ENCODE data around the gene TDRD5. TPM values are rescaled to one million over a fixed set of nuclear protein-coding genes. Genes with fewer than 3 reads are reported as not detected.

The TDRD5 gene
- total and polyA plus RNA-seq, 10 donors: 0.02 to 0.14 (median 0.05) TPM; not detected in 6

DNA sequence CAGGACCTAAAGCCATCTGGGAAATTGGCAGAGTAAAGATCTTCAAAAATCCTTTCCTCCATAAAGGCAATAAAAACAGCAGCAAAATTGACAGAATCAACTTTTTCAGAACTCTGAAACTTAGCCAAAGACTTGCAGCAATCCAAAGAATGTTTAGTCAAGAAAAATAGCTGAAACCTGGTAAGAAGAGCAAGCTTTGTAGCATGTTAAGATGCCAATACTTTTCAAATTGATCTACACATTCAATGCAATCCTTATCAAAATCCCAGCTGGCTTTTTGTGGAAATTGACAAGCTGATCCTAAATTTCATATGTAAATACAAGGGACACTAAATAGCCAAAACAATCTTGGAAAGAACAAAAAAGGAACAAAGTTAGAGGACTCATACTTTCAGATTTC is 127.6 kb downstream of the TDRD5 start:
- Histone ChIP-seq H3K4me3 (no peak overlapping the region), H3K9me3 (peaks cover 0 to 73% (median 65%) of the 10 kb centered on the region in 8 donors), H3K27me3 (replicated peaks in 1 of 7) (no peaks in the 10 kb centered on the region), H3K36me3 (no peaks in the 10 kb centered on the region), H3K27ac (no peak overlapping the region), H3K4me1 (no peaks in the 10 kb centered on the region)
- intact Hi-C loops (cut with DNase I; ENCODE audit: low total_unique reads): no loop called here
- no peak for DNase-seq
- TF ChIP-seq POLR2A (IDR thresholded peaks at IDR 0.05) (no peak), POLR2AphosphoS5 (IDR thresholded peaks at IDR 0.05) (no peak)
- TF ChIP-seq, protein P1, sequence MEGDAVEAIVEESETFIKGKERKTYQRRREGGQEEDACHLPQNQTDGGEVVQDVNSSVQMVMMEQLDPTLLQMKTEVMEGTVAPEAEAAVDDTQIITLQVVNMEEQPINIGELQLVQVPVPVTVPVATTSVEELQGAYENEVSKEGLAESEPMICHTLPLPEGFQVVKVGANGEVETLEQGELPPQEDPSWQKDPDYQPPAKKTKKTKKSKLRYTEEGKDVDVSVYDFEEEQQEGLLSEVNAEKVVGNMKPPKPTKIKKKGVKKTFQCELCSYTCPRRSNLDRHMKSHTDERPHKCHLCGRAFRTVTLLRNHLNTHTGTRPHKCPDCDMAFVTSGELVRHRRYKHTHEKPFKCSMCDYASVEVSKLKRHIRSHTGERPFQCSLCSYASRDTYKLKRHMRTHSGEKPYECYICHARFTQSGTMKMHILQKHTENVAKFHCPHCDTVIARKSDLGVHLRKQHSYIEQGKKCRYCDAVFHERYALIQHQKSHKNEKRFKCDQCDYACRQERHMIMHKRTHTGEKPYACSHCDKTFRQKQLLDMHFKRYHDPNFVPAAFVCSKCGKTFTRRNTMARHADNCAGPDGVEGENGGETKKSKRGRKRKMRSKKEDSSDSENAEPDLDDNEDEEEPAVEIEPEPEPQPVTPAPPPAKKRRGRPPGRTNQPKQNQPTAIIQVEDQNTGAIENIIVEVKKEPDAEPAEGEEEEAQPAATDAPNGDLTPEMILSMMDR (IDR thresholded peaks at IDR 0.05 in 8 of 11, conservative IDR thresholded peaks at IDR 0.05 in 3 of 11): no peak

DNA sequence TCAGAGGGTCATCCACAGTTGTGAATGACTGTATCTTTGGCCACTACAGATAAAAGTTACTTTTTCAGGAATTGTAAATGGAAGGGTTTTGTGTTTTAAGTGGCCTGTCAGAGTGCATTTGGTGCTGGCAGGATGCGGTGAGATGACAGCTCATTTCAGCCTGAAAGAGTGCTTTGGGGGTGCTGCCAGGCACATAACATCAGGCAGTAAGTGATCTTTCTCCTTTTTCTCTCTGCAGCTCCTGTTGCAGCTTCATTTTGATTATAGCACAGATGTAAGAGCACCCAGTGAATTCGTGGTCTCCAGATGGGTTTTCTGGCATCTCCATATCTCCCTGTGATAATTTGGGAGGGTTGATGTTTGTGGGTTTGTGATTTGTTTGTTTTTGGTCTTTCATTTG is 136.6 kb downstream of the TDRD5 start:
- 59 to 76% (median 61%) methylated on average over 2 of the region's 2 CpGs for WGBS, 5 donors
- H3K9me3 ChIP-seq: no peaks in the 10 kb centered on the region
- H3K36me3 ChIP-seq: no peaks in the 10 kb centered on the region
- H3K27me3 ChIP-seq (replicated peaks in 1 of 7): peaks cover 0 to 26% (median 0%) of the 10 kb centered on the region in 7 donors
- H3K4me3 ChIP-seq: no peak overlapping the region
- intact Hi-C loops (cut with DNase I; ENCODE audit: low total_unique reads): no loop called here
- H3K27ac ChIP-seq: no peak overlapping the region
- no peak for DNase-seq
- H3K4me1 ChIP-seq: no peaks in the 10 kb centered on the region
- TF ChIP-seq, protein P1 (IDR thresholded peaks at IDR 0.05 in 8 of 11, conservative IDR thresholded peaks at IDR 0.05 in 3 of 11): no peak
- no peak for TF ChIP-seq POLR2AphosphoS5 (IDR thresholded peaks at IDR 0.05)
- no peak for TF ChIP-seq POLR2A (IDR thresholded peaks at IDR 0.05)

GRCh38 chr1:179729881-179730280 is 138.2 kb downstream of the TDRD5 start:
- 83 to 94% (median 84%) methylated on average over 4 of the region's 4 CpGs for WGBS, 5 donors
- intact Hi-C loops (cut with DNase I; ENCODE audit: low total_unique reads): no loop called here

GRCh38 chr1:179731643-179732042 is 140.0 kb downstream of the TDRD5 start:
- TF ChIP-seq, protein P1 (IDR thresholded peaks at IDR 0.05 in 8 of 11, conservative IDR thresholded peaks at IDR 0.05 in 3 of 11): no peak
- TF ChIP-seq POLR2AphosphoS5 (IDR thresholded peaks at IDR 0.05) (no peak), POLR2A (IDR thresholded peaks at IDR 0.05) (no peak)
- Histone ChIP-seq H3K36me3 (no peaks in the 10 kb centered on the region), H3K4me1 (no peaks in the 10 kb centered on the region), H3K27ac (no peak overlapping the region), H3K27me3 (replicated peaks in 1 of 7) (peaks cover 0 to 33% (median 0%) of the 10 kb centered on the region in 7 donors), H3K4me3 (no peak overlapping the region), H3K9me3 (no peaks in the 10 kb centered on the region)
- 83 to 92% (median 85%) methylated on average over 4 of the region's 4 CpGs for WGBS, 5 donors
- intact Hi-C loops (cut with DNase I; ENCODE audit: low total_unique reads): no loop called here
- DNase-seq: no peak

More at GRCh38 chr1:179729881-179730280, 138.2 kb downstream of the TDRD5 start:
- DNase-seq: no peak
- Histone ChIP-seq H3K27ac (no peak overlapping the region), H3K27me3 (replicated peaks in 1 of 7) (peaks cover 0 to 26% (median 0%) of the 10 kb centered on the region in 7 donors), H3K4me1 (no peaks in the 10 kb centered on the region), H3K9me3 (no peaks in the 10 kb centered on the region), H3K4me3 (no peak overlapping the region), H3K36me3 (no peaks in the 10 kb centered on the region)
- no peak for TF ChIP-seq POLR2AphosphoS5 (IDR thresholded peaks at IDR 0.05)
- TF ChIP-seq, protein P1 (IDR thresholded peaks at IDR 0.05 in 8 of 11, conservative IDR thresholded peaks at IDR 0.05 in 3 of 11): no peak
- no peak for TF ChIP-seq POLR2A (IDR thresholded peaks at IDR 0.05)

Small RNA genes lying within 50 kb of the gene (small RNA-seq; reads per million reads assigned to genes)
- 0 reads per million in 4 donors for gene RNU5F-2P

Other genes starting within 250 kb of the TDRD5 start
- gene AXDND1, start 225.9 kb upstream of the TDRD5 start, total RNA-seq: under 1 TPM in 1 of 7 donors, not detected in 6; 0.66 TPM
- under 1 TPM; 0.19 to 0.23 (median 0.20) TPM for gene AXDND1, start 225.9 kb upstream of the TDRD5 start, polyA plus RNA-seq
- under 1 TPM in 1 of 7 donors, not detected in 6; 0.20 TPM for gene NPHS2, start 15.9 kb upstream of the TDRD5 start, total RNA-seq
- gene NPHS2, start 15.9 kb upstream of the TDRD5 start, polyA plus RNA-seq: under 1 TPM in 1 of 3 donors, not detected in 2; 0.06 TPM
- gene FAM163A, start 151.5 kb downstream of the TDRD5 start, total RNA-seq: under 1 TPM in 4 of 7 donors, not detected in 3; 0.14 to 0.28 (median 0.19) TPM
- under 1 TPM; 0.20 to 0.47 (median 0.32) TPM for gene FAM163A, start 151.5 kb downstream of the TDRD5 start, polyA plus RNA-seq